GM23338 (cell line): ENCODE measurements around the gene MRC2. TPM values are rescaled to one million over a fixed set of nuclear protein-coding genes. Genes with fewer than 3 reads are reported as not detected.
A peak's percentile ranks its signal among the peaks of the same experiment; 100 is the strongest.

ENCODE experiments used
- ATAC-seq: fragments of 200-7000 bp; cut with Tn5 transposase; 3 replicates; pipeline ENCODE4 v1.9.1; 2020
- DNase-seq: peaks from one replicate; pipeline ENCODE4 v3.0.0-alpha.2; 2015; ENCODE audit warnings: low spot score
- H2AFZ ChIP-seq: fragments of 200-600 bp; sonication (generic); 2 replicates; pipeline ENCODE4 v1.8.0; 2016; ENCODE audit warnings: antibody characterized with exemption, mild to moderate bottlenecking, moderate library complexity
- H3F3A ChIP-seq: fragments of 200-600 bp; sonication (generic); replicated peaks from 2 replicates; pipeline ENCODE4 v1.8.0; 2017; ENCODE audit warnings: antibody characterized with exemption, mixed run types, low read depth
- H3K27ac ChIP-seq: fragments of 200-600 bp; sonication (generic); 2 replicates; pipeline ENCODE4 v1.6.1; 2016; ENCODE audit warnings: low read depth
- H3K27me3 ChIP-seq: fragments of 200-600 bp; sonication (generic); 2 replicates; pipeline ENCODE4 v1.8.0; 2016; ENCODE audit warnings: mild to moderate bottlenecking, mixed run types, moderate library complexity; ENCODE audit not compliant: insufficient read depth
- H3K36me3 ChIP-seq: fragments of 200-600 bp; sonication (generic); 2 replicates; pipeline ENCODE4 v1.8.0; 2016; ENCODE audit warnings: mild to moderate bottlenecking; ENCODE audit not compliant: insufficient read depth
- H3K4me1 ChIP-seq: fragments of 200-600 bp; sonication (generic); 2 replicates; pipeline ENCODE4 v1.8.0; 2016; ENCODE audit warnings: mild to moderate bottlenecking, moderate library complexity; ENCODE audit not compliant: insufficient read depth
- H3K4me2 ChIP-seq: fragments of 200-600 bp; sonication (generic); 2 replicates; pipeline ENCODE4 v1.7.1; 2017; ENCODE audit warnings: mixed run types
- H3K4me3 ChIP-seq: fragments of 200-600 bp; sonication (generic); 2 replicates; pipeline ENCODE4 v1.6.1; 2016; ENCODE audit warnings: mixed run types
- H3K79me2 ChIP-seq: fragments of 200-600 bp; sonication (generic); replicated peaks from 2 replicates; pipeline ENCODE4 v1.8.0; 2017; ENCODE audit warnings: mild to moderate bottlenecking; ENCODE audit not compliant: insufficient read depth
- H3K9me2 ChIP-seq: fragments of 200-600 bp; sonication (generic); 2 replicates; pipeline ENCODE4 v1.8.0; 2017; ENCODE audit not compliant: insufficient read depth
- H4K20me1 ChIP-seq: fragments of 200-600 bp; sonication (generic); replicated peaks from 2 replicates; pipeline ENCODE4 v1.8.0; 2017; ENCODE audit warnings: mild to moderate bottlenecking; ENCODE audit not compliant: insufficient read depth
- H3K27ac Mint-ChIP-seq: 2 replicates; pipeline ENCODE4 v1.8.0; 2020; ENCODE audit warnings: inconsistent platforms, mild to moderate bottlenecking, moderate library complexity, mixed read lengths
- H3K27me3 Mint-ChIP-seq: 3 replicates; pipeline ENCODE4 v1.8.0; 2022; ENCODE audit warnings: low read depth, mild to moderate bottlenecking, moderate library complexity, mixed read lengths, inconsistent platforms; ENCODE audit not compliant: insufficient read depth, poor library complexity
- H3K36me3 Mint-ChIP-seq: 3 replicates; pipeline ENCODE4 v1.8.0; 2021; ENCODE audit warnings: low read depth, mild to moderate bottlenecking, inconsistent platforms, moderate library complexity, mixed read lengths
- H3K4me1 Mint-ChIP-seq: 3 replicates; pipeline ENCODE4 v1.8.0; 2020; ENCODE audit warnings: mild to moderate bottlenecking, inconsistent platforms, mixed read lengths
- H3K4me3 Mint-ChIP-seq: 3 replicates; pipeline ENCODE4 v1.8.0; 2021; ENCODE audit warnings: moderate library complexity, mild to moderate bottlenecking, inconsistent platforms, mixed read lengths
- H3K9me3 Mint-ChIP-seq: 3 replicates; pipeline ENCODE4 v1.8.0; 2020; ENCODE audit warnings: moderate library complexity, mild to moderate bottlenecking, inconsistent platforms, mixed read lengths
- CREB1 ChIP-seq: fragments of 250-450 bp; sonication (Bioruptor Pico); IDR thresholded peaks from 2 replicates; pipeline ENCODE4 v1.5.0; 2020; ENCODE audit warnings: low read depth, mild to moderate bottlenecking, moderate library complexity
- CTCF ChIP-seq, 2 experiments: fragments of 200-600 bp in 1 of 2; sonication (generic) in 1 of 2; conservative IDR thresholded peaks; 2 replicates each; pipeline versions ENCODE4 v1.5.1 to v1.6.1; 2016 to 2017; ENCODE audit warnings: antibody characterized with exemption in 2 of 2, low read depth in 2 of 2, mild to moderate bottlenecking in 2 of 2, moderate library complexity in 1 of 2
- ETS1 ChIP-seq: IDR thresholded peaks from 2 replicates; pipeline ENCODE4 v1.6.1; 2016; ENCODE audit warnings: antibody characterized with exemption
- EZH2 ChIP-seq: fragments of 200-600 bp; sonication (generic); IDR thresholded peaks from one replicate; pipeline ENCODE4 v1.8.0; 2017; ENCODE audit warnings: antibody characterized with exemption, mild to moderate bottlenecking, low read depth; ENCODE audit not compliant: unreplicated experiment
- EZH2phosphoT487 ChIP-seq: fragments of 200-600 bp; sonication (generic); IDR thresholded peaks from one replicate; pipeline ENCODE4 v1.8.1; 2018; ENCODE audit warnings: antibody characterized with exemption; ENCODE audit not compliant: unreplicated experiment
- JUNB ChIP-seq: IDR thresholded peaks from one replicate; pipeline ENCODE4 v1.6.1; 2016; ENCODE audit warnings: antibody characterized with exemption; ENCODE audit not compliant: unreplicated experiment
- NANOG ChIP-seq: IDR thresholded peaks from 2 replicates; pipeline ENCODE4 v1.6.1; 2016; ENCODE audit warnings: antibody characterized with exemption, borderline replicate concordance
- POLR2AphosphoS5 ChIP-seq: IDR thresholded peaks from 2 replicates; pipeline ENCODE4 v1.6.1; 2016; ENCODE audit warnings: antibody characterized with exemption, low read depth
- REST ChIP-seq: IDR thresholded peaks from one replicate; pipeline ENCODE4 v1.6.1; 2018; ENCODE audit warnings: antibody characterized with exemption; ENCODE audit not compliant: unreplicated experiment
- STAT1 ChIP-seq: IDR thresholded peaks from one replicate; pipeline ENCODE4 v1.6.1; 2016; ENCODE audit warnings: antibody characterized with exemption; ENCODE audit not compliant: unreplicated experiment
- ZNF114 ChIP-seq: fragments of 250-450 bp; sonication (Bioruptor Pico); IDR thresholded peaks from 2 replicates; pipeline ENCODE4 v1.5.0; 2020; ENCODE audit warnings: mild to moderate bottlenecking, moderate library complexity
- ZNF331 ChIP-seq: fragments of 250-450 bp; sonication (Bioruptor Pico); IDR thresholded peaks from 2 replicates; pipeline ENCODE4 v1.5.0; 2020; ENCODE audit warnings: low read depth, mild to moderate bottlenecking, moderate library complexity
- polyA plus RNA-seq: library from polyadenylated mRNA; unstranded; fragments of >200 nt; fragmentation: Nextera tagmentation; extraction: Ambion mirVana; gene quantifications from 2 replicates; pipeline ENCODE4 v1.2.1, GENCODE V29; 2016
- total RNA-seq: library from RNA; depleted of rRNA; stranded (reverse); fragments of >200 nt; shearing (Covaris generic); gene quantifications from 2 replicates; pipeline ENCODE4 v1.2.3, GENCODE V29; 2014
- TF ChIP-seq, protein P1 (sequence below): fragments of 250-450 bp; sonication (Bioruptor Pico); IDR thresholded peaks from 2 replicates; pipeline ENCODE4 v1.5.0; 2020; ENCODE audit warnings: mild to moderate bottlenecking, moderate library complexity

Gene MRC2
- total and polyA plus RNA-seq, 2 experiments from 2014 or later = 8.0 to 38.6 TPM

DNA sequence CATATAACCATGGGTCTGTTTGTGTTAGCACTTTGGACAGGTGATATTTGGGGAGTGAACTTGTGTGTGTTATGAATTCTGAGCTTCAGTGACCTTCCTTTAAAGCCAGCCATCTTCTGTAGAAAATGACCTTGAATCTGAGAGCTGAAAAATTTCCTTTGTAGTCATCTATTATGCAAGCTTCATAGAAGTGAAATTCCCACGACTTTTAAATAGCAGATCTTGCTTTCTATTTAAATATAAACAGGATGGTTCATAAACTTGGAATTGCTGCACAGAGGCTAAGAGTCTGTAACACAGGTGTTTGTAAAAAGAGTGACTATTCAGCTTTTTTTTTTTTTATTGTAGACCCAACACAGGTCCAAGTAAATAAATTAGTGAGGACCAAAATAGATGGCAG lies 95.2 kb downstream of the MRC2 start:
- Mint-ChIP-seq H3K4me3 (no peak overlapping the region), H3K4me1 (peaks cover 26% of the 10 kb centered on the region), H3K27me3 (peaks cover 4% of the 10 kb centered on the region), H3K36me3 (no peaks in the 10 kb centered on the region; the same call in 2 of the 3 replicates), H3K27ac (no peak overlapping the region), H3K9me3 (peaks cover 2% of the 10 kb centered on the region; the same call in 2 of the 3 replicates)
- Histone ChIP-seq H3K27ac (no peak overlapping the region), H2AFZ (0 out of 2 replicates have a peak overlapping the region, but pooled peaks have one; percentile 7), H3K36me3 (no peaks in the 10 kb centered on the region), H4K20me1 (no peaks in the 10 kb centered on the region), H3F3A (no peaks in the 10 kb centered on the region), H3K4me1 (peaks cover 7% of the 10 kb centered on the region), H3K4me2 (no peak overlapping the region), H3K9me2 (no peaks in the 10 kb centered on the region), H3K79me2 (no peaks in the 10 kb centered on the region), H3K4me3 (no peak overlapping the region), H3K27me3 (no peaks in the 10 kb centered on the region)
- no peak for ATAC-seq
- no peak for DNase-seq
- TF ChIP-seq ZNF331 (no peak), EZH2 (no peak), REST (no peak), CREB1 (CRISPR knock-in tag) (no peak), ZNF114 (CRISPR knock-in tag) (no peak), POLR2AphosphoS5 (no peak), NANOG (no peak), EZH2phosphoT487 (no peak), CTCF (conservative IDR thresholded peaks at IDR 0.05; ENCODE audit: low read depth in 2 of 2) (no peak), STAT1 (no peak), ETS1 (no peak), JUNB (no peak)
- TF ChIP-seq, protein P1, sequence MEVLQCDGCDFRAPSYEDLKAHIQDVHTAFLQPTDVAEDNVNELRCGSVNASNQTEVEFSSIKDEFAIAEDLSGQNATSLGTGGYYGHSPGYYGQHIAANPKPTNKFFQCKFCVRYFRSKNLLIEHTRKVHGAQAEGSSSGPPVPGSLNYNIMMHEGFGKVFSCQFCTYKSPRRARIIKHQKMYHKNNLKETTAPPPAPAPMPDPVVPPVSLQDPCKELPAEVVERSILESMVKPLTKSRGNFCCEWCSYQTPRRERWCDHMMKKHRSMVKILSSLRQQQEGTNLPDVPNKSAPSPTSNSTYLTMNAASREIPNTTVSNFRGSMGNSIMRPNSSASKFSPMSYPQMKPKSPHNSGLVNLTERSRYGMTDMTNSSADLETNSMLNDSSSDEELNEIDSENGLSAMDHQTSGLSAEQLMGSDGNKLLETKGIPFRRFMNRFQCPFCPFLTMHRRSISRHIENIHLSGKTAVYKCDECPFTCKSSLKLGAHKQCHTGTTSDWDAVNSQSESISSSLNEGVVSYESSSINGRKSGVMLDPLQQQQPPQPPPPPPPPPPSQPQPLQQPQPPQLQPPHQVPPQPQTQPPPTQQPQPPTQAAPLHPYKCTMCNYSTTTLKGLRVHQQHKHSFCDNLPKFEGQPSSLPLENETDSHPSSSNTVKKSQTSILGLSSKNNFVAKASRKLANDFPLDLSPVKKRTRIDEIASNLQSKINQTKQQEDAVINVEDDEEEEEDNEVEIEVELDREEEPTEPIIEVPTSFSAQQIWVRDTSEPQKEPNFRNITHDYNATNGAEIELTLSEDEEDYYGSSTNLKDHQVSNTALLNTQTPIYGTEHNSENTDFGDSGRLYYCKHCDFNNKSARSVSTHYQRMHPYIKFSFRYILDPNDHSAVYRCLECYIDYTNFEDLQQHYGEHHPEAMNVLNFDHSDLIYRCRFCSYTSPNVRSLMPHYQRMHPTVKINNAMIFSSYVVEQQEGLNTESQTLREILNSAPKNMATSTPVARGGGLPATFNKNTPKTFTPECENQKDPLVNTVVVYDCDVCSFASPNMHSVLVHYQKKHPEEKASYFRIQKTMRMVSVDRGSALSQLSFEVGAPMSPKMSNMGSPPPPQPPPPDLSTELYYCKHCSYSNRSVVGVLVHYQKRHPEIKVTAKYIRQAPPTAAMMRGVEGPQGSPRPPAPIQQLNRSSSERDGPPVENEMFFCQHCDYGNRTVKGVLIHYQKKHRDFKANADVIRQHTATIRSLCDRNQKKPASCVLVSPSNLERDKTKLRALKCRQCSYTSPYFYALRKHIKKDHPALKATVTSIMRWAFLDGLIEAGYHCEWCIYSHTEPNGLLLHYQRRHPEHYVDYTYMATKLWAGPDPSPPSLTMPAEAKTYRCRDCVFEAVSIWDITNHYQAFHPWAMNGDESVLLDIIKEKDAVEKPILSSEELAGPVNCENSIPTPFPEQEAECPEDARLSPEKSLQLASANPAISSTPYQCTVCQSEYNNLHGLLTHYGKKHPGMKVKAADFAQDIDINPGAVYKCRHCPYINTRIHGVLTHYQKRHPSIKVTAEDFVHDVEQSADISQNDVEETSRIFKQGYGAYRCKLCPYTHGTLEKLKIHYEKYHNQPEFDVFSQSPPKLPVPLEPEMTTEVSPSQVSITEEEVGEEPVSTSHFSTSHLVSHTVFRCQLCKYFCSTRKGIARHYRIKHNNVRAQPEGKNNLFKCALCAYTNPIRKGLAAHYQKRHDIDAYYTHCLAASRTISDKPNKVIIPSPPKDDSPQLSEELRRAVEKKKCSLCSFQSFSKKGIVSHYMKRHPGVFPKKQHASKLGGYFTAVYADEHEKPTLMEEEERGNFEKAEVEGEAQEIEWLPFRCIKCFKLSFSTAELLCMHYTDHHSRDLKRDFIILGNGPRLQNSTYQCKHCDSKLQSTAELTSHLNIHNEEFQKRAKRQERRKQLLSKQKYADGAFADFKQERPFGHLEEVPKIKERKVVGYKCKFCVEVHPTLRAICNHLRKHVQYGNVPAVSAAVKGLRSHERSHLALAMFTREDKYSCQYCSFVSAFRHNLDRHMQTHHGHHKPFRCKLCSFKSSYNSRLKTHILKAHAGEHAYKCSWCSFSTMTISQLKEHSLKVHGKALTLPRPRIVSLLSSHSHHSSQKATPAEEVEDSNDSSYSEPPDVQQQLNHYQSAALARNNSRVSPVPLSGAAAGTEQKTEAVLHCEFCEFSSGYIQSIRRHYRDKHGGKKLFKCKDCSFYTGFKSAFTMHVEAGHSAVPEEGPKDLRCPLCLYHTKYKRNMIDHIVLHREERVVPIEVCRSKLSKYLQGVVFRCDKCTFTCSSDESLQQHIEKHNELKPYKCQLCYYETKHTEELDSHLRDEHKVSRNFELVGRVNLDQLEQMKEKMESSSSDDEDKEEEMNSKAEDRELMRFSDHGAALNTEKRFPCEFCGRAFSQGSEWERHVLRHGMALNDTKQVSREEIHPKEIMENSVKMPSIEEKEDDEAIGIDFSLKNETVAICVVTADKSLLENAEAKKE (CRISPR knock-in tag) = no peak
